ENCODE measurements around the gene KRTAP3-1.
"Not testable (repeated sequence)": the region's sequence is repeated elsewhere in the genome, so short reads cannot be mapped to it uniquely, and the experiment has no call there.

Gene KRTAP3-1

GRCh38 chr17:41037853-41038350 is 29.0 kb upstream of the KRTAP3-1 start:
- H4K20me1 ChIP-seq (ENCODE audit: insufficient read depth) = no peaks in the 10 kb centered on the region
- no peak overlapping the region for H3K27ac ChIP-seq
- no peaks in the 10 kb centered on the region for H3K36me3 ChIP-seq (ENCODE audit: insufficient read depth)
- H3K79me2 ChIP-seq (ENCODE audit: insufficient read depth, low read depth) = no peaks in the 10 kb centered on the region
- no peak overlapping the region for H3K4me2 ChIP-seq
- H3K27me3 ChIP-seq (ENCODE audit: insufficient read depth, low read depth) = no peaks in the 10 kb centered on the region
- H3K9ac ChIP-seq = no peak overlapping the region
- no peaks in the 10 kb centered on the region for H3K4me1 ChIP-seq (ENCODE audit: low read depth, poor library complexity, severe bottlenecking)
- no peak overlapping the region for H2AFZ ChIP-seq (ENCODE audit: low read depth)
- TF ChIP-seq, protein P1, sequence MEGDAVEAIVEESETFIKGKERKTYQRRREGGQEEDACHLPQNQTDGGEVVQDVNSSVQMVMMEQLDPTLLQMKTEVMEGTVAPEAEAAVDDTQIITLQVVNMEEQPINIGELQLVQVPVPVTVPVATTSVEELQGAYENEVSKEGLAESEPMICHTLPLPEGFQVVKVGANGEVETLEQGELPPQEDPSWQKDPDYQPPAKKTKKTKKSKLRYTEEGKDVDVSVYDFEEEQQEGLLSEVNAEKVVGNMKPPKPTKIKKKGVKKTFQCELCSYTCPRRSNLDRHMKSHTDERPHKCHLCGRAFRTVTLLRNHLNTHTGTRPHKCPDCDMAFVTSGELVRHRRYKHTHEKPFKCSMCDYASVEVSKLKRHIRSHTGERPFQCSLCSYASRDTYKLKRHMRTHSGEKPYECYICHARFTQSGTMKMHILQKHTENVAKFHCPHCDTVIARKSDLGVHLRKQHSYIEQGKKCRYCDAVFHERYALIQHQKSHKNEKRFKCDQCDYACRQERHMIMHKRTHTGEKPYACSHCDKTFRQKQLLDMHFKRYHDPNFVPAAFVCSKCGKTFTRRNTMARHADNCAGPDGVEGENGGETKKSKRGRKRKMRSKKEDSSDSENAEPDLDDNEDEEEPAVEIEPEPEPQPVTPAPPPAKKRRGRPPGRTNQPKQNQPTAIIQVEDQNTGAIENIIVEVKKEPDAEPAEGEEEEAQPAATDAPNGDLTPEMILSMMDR (conservative IDR thresholded peaks at IDR 0.05; ENCODE audit: low read depth, low read length) = no peak
- no peak overlapping the region for H3K4me3 ChIP-seq (IDR thresholded peaks at IDR 0.05; ENCODE audit: insufficient read depth, low read depth, low read length)

- H3K4me1 ChIP-seq (ENCODE audit: low read depth, poor library complexity, severe bottlenecking); H3K4me3 ChIP-seq (IDR thresholded peaks at IDR 0.05; ENCODE audit: insufficient read depth, low read depth, low read length); H3K36me3 ChIP-seq (ENCODE audit: insufficient read depth); H3K9ac ChIP-seq; H4K20me1 ChIP-seq (ENCODE audit: insufficient read depth); H3K27me3 ChIP-seq (ENCODE audit: insufficient read depth, low read depth); H3K27ac ChIP-seq; H2AFZ ChIP-seq (ENCODE audit: low read depth); H3K4me2 ChIP-seq; H3K79me2 ChIP-seq (ENCODE audit: insufficient read depth, low read depth): not testable (repeated sequence)
Measured at GRCh38 chr17:41034346-41034935, 25.5 kb upstream of the KRTAP3-1 start, which contains the start of gene KRTAP1-3. Gene KRTAP1-3 (minus strand): TSS chr17:41034874. CDS start chr17:41034821, 53 bp downstream.

DNA sequence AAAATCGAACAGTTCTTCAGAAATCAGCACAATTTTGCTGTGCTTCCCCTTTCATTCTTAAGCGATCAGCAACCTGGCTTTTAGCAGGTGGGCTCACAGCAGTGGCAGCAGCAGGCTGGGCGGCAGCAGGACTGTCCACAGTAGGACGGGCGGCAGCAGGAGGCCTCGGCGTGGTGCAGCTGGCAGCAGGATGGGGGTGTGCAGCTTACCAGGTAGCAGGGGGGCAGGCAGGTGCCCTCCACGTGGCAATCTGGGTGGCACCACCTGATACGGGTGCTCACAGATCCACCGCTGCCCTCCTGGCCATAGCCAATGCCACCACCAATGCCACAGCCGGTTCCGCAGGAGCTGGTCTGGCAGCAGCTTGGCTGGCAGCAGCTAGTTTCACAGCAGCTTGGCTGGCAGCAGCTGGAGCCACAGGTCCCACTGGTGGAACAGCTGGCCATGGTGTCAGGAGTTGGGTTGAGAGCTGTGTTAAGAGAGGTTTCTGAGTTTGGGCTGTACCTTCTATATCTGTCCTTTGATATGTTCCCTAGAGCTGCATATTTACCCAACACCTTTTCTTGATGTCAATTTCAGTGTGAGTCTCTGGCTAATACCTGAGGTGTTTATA is 20.8 kb upstream of the KRTAP3-1 start, which contains the start of gene KRTAP1-4:
TSS of gene KRTAP1-4 (minus strand) at position 563 of the 613 bp plus-strand sequence. CDS start at position 446, 117 bp downstream.
- no peaks in the 10 kb centered on the region for H3K4me1 ChIP-seq (ENCODE audit: low read depth, poor library complexity, severe bottlenecking)
- no peak within 1 kb of the TSS for H3K4me2 ChIP-seq
- no peak within 1 kb of the TSS for H2AFZ ChIP-seq (ENCODE audit: low read depth)
- no peak within 1 kb of the TSS for H3K4me3 ChIP-seq (IDR thresholded peaks at IDR 0.05; ENCODE audit: insufficient read depth, low read depth, low read length)
- H3K27me3 ChIP-seq (ENCODE audit: insufficient read depth, low read depth) = no peaks in the 10 kb centered on the region
- TF ChIP-seq, protein P1 (conservative IDR thresholded peaks at IDR 0.05; ENCODE audit: low read depth, low read length) = no peak
- no peaks in the 10 kb centered on the region for H3K79me2 ChIP-seq (ENCODE audit: insufficient read depth, low read depth)
- no peaks in the 10 kb centered on the region for H4K20me1 ChIP-seq (ENCODE audit: insufficient read depth)
- H3K36me3 ChIP-seq (ENCODE audit: insufficient read depth) = no peaks in the 10 kb centered on the region
- H3K27ac ChIP-seq = no peak within 1 kb of the TSS
- no peak within 1 kb of the TSS for H3K9ac ChIP-seq

GRCh38 chr17:41026715-41027471 is 18.0 kb upstream of the KRTAP3-1 start, which contains the start of gene KRTAP1-5:
Gene KRTAP1-5 (minus strand): TSS chr17:41027208. CDS start chr17:41027155, 53 bp downstream.
- Histone ChIP-seq H3K27me3 (ENCODE audit: insufficient read depth, low read depth) (no peaks in the 10 kb centered on the region), H2AFZ (ENCODE audit: low read depth) (no peak within 1 kb of the TSS), H4K20me1 (ENCODE audit: insufficient read depth) (no peaks in the 10 kb centered on the region), H3K4me2 (no peak within 1 kb of the TSS), H3K4me1 (ENCODE audit: low read depth, poor library complexity, severe bottlenecking) (no peaks in the 10 kb centered on the region), H3K27ac (no peak within 1 kb of the TSS), H3K4me3 (IDR thresholded peaks at IDR 0.05; ENCODE audit: insufficient read depth, low read depth, low read length) (no peak within 1 kb of the TSS), H3K9ac (no peak within 1 kb of the TSS), H3K79me2 (ENCODE audit: insufficient read depth, low read depth) (no peaks in the 10 kb centered on the region), H3K36me3 (ENCODE audit: insufficient read depth) (no peaks in the 10 kb centered on the region)
- TF ChIP-seq, protein P1 (conservative IDR thresholded peaks at IDR 0.05; ENCODE audit: low read depth, low read length) = no peak
